ENCODE measurements around the gene CAMK2N2.

Gene CAMK2N2

DNA sequence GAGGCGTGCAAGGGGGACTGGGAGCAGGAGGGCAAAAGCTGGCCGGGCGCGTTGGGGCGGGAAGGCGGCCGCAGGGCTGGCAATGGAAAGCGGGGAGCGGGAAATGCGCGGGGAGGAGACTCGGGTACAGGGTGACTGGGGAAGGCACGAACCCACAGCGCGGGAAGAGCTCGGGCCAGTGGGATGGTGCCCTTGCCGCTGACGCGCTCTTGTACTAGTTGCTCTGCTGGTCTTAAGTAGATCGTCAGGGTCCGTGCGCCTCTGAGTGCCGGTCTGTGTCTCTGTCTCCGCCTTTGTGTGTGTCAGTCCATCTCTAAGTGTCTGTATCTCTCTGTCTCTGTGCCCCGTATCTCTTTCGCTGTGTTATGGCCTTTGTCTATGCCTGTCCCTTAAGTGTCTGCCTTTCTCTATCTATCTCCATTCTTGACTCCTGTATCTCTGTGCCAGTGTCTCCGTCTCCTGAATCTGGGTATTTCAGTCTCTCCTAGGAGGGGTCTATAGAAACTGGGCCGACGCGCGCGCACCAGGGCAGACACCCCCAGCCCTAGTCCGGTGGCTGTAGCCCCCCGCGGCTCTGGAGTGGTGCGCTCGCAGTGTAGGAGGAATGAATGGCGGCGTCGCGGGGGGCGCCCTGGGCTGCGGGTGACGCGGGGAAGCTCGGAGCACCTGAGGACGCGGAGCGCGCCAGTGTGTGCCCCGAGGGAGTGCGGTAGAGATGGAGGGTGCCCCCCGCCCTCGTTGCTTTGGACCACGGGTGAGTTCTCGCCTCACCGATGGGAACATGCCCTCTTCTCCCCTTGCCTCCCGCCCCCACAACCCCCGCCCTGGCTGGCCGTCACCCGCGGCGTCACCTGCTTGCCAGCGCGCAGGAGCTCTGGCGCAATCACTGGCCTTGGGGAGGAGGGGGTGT is 756 bp upstream of the CAMK2N2 start:
- DNase-seq (ENCODE audit: low spot score) (no peak), ATAC-seq (ENCODE audit: low read depth) (peak; percentile 54)
- no peaks in the 10 kb centered on the region for H3K9me3 ChIP-seq (ENCODE audit: severe bottlenecking)
- H3K4me3 ChIP-seq (ENCODE audit: severe bottlenecking): peak overlapping the region; percentile 42
- H3K4me1 ChIP-seq (ENCODE audit: insufficient read depth, poor library complexity, severe bottlenecking): no peaks in the 10 kb centered on the region
- H3K27me3 ChIP-seq (ENCODE audit: insufficient read depth, poor library complexity, severe bottlenecking): peaks cover 23% of the 10 kb centered on the region
- TF ChIP-seq, protein P1, sequence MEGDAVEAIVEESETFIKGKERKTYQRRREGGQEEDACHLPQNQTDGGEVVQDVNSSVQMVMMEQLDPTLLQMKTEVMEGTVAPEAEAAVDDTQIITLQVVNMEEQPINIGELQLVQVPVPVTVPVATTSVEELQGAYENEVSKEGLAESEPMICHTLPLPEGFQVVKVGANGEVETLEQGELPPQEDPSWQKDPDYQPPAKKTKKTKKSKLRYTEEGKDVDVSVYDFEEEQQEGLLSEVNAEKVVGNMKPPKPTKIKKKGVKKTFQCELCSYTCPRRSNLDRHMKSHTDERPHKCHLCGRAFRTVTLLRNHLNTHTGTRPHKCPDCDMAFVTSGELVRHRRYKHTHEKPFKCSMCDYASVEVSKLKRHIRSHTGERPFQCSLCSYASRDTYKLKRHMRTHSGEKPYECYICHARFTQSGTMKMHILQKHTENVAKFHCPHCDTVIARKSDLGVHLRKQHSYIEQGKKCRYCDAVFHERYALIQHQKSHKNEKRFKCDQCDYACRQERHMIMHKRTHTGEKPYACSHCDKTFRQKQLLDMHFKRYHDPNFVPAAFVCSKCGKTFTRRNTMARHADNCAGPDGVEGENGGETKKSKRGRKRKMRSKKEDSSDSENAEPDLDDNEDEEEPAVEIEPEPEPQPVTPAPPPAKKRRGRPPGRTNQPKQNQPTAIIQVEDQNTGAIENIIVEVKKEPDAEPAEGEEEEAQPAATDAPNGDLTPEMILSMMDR (IDR thresholded peaks at IDR 0.05; ENCODE audit: poor library complexity, severe bottlenecking): no peak
- no peak overlapping the region for H3K27ac ChIP-seq (ENCODE audit: poor library complexity, severe bottlenecking)
- no peaks in the 10 kb centered on the region for H3K36me3 ChIP-seq (ENCODE audit: low read depth)

DNA sequence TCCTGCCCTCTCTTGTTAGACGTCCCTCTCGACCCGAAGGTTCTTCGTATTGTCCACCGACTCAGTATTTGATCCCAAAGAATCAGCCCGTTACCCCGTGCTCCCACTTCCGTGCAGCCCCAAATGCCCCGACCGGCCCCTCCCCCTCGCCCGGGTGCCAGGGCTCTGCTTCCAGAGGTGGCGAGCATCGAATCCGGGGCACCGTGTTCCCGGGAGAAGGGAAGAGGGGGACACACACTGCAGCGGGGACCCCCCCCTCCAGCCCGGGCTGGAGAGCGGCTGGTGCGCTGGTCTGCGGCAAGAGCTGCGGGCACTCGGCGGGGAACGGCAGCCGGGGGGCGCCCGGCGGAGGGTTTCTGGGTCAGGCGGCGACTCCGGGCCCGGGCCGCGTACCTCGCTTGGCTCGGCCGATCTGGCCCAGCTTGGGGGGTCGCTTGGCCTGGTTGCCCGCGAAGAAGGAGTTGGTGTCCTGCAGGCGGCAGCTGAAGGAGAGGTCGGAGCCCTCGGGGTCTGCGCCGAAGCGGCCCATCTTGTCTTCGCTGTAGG is 556 bp downstream of the CAMK2N2 start:
- Histone ChIP-seq H3K27me3 (ENCODE audit: insufficient read depth, poor library complexity, severe bottlenecking) (peaks cover 23% of the 10 kb centered on the region), H3K36me3 (ENCODE audit: low read depth) (no peaks in the 10 kb centered on the region), H3K27ac (ENCODE audit: poor library complexity, severe bottlenecking) (no peak overlapping the region), H3K4me1 (ENCODE audit: insufficient read depth, poor library complexity, severe bottlenecking) (no peaks in the 10 kb centered on the region), H3K9me3 (ENCODE audit: severe bottlenecking) (no peaks in the 10 kb centered on the region), H3K4me3 (ENCODE audit: severe bottlenecking) (peak overlapping the region; percentile 42)
- ATAC-seq (ENCODE audit: low read depth) (no peak), DNase-seq (ENCODE audit: low spot score) (no peak)
- TF ChIP-seq, protein P1 (IDR thresholded peaks at IDR 0.05; ENCODE audit: poor library complexity, severe bottlenecking): no peak

DNA sequence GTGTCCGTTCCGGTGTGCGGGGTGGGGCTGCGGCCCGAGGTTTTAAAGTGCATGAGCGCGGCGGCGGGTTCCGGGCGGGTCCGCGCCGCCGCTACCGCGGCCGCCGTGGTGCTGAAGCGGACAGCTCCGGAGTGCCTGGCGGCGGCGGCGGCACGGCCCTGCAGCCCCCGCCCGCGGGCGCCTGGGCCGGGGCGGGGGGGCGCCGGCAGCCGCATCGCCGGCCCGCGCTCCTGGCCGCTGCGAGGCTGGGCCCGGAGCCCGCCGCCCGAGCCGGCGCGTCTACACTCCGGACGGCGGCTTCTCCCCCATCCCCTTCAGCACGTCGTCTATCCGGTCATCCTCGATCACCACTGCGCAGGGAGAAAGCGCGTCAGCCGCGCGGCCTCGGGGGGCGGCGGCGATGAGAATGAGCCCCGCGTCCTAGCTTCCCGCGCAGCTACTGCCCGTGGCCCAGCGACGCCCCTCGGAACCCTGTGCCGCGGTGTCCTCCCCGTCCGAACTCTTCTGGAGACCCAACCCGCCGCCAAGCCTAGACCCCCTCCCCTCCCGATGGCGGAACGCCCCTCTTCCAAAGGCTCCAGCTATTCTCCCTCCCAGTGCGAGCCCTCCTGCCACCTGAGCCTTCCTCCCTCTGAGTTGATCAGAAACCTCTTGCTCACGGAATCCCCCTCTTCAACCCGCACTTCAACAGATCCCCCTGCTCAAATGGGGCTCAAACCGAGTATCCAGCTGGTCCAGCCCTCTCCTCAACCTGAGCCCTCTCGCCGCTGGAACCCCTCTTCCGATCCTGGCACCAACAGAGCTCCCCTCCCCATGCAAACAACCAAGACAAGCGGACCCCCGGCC is 1.3 kb downstream of the CAMK2N2 start:
- Histone ChIP-seq H3K4me1 (ENCODE audit: insufficient read depth, poor library complexity, severe bottlenecking) (no peaks in the 10 kb centered on the region), H3K36me3 (ENCODE audit: low read depth) (no peaks in the 10 kb centered on the region), H3K27ac (ENCODE audit: poor library complexity, severe bottlenecking) (no peak overlapping the region), H3K4me3 (ENCODE audit: severe bottlenecking) (peak overlapping the region; percentile 42), H3K9me3 (ENCODE audit: severe bottlenecking) (no peaks in the 10 kb centered on the region), H3K27me3 (ENCODE audit: insufficient read depth, poor library complexity, severe bottlenecking) (peaks cover 23% of the 10 kb centered on the region)
- ATAC-seq (ENCODE audit: low read depth) (peak; percentile 19; the same call in 2 of the 3 replicates), DNase-seq (ENCODE audit: low spot score) (no peak)
- TF ChIP-seq, protein P1 (IDR thresholded peaks at IDR 0.05; ENCODE audit: poor library complexity, severe bottlenecking): no peak

DNA sequence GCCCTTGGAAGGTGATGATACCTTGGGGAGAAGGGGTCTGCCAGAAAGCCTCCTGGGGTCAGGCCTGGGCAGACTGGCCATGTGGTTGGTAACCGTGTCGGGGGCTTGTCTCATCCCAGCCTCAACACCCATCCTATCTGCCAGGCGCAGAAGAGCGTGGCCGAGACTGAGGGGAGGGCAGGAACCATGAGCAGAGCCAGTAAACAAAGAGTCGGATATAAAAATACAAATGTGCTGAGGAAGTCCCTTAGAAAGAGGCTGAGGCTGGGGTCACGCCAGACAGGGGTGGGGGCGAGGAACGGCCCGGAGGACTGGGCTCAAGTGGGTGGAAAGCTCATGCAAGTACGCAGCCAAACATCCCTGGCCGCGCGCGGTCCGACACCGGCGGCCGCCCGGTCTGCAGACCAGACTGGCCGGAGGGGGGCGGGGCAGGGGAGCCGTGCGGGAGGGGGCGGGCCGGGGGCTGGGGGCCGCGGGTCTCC is 1.9 kb downstream of the CAMK2N2 start:
- DNase-seq (ENCODE audit: low spot score): no peak
- H3K4me3 ChIP-seq (ENCODE audit: severe bottlenecking): no peak overlapping the region
- ATAC-seq (ENCODE audit: low read depth): no peak
- H3K36me3 ChIP-seq (ENCODE audit: low read depth): no peaks in the 10 kb centered on the region
- H3K4me1 ChIP-seq (ENCODE audit: insufficient read depth, poor library complexity, severe bottlenecking): no peaks in the 10 kb centered on the region
- no peak overlapping the region for H3K27ac ChIP-seq (ENCODE audit: poor library complexity, severe bottlenecking)
- H3K9me3 ChIP-seq (ENCODE audit: severe bottlenecking): no peaks in the 10 kb centered on the region
- TF ChIP-seq, protein P1 (IDR thresholded peaks at IDR 0.05; ENCODE audit: poor library complexity, severe bottlenecking): no peak
- peaks cover 23% of the 10 kb centered on the region for H3K27me3 ChIP-seq (ENCODE audit: insufficient read depth, poor library complexity, severe bottlenecking)
